GM21390 (cell line): ENCODE data around the gene LGI4.
"Not testable (repeated sequence)": the region's sequence is repeated elsewhere in the genome, so short reads cannot be mapped to it uniquely, and the experiment has no call there.

Experiments
- ATAC-seq: cut with Tn5 transposase; IDR thresholded peaks from one replicate; pipeline ENCODE4 v1.9.1; 2021; ENCODE audit not compliant: unreplicated experiment

Gene LGI4

DNA sequence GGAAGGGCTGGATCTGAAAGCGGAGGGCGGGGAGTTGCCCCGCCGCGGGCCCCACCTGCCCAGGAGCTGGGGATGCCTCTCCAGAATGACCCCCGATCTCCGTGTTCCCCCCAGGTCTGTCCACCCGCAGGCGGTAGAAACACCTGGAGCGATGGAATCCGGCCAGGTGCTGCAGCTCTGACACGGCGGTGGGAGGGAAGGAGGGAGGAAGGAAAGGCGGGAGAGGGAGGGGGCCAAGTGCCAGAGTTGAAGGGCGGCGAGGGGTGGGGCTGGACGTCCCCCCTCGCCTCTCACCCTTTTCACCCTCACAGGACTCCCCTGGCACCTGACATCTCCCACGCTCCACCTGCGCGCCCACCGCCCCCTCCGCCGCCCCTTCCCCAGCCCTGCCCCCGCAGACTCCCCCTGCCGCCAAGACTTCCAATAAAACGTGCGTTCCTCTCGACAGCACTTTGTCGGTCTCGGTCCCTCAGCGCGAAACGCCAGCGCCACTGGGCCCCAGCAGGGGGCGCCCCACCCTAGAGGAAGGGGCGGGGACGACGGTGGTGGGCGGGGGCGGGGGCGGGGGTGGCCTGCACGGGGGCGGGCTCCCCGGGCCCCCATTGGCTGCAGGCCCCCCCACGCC lies 7.9 kb upstream of the LGI4 start:
- ATAC-seq: no peak

DNA sequence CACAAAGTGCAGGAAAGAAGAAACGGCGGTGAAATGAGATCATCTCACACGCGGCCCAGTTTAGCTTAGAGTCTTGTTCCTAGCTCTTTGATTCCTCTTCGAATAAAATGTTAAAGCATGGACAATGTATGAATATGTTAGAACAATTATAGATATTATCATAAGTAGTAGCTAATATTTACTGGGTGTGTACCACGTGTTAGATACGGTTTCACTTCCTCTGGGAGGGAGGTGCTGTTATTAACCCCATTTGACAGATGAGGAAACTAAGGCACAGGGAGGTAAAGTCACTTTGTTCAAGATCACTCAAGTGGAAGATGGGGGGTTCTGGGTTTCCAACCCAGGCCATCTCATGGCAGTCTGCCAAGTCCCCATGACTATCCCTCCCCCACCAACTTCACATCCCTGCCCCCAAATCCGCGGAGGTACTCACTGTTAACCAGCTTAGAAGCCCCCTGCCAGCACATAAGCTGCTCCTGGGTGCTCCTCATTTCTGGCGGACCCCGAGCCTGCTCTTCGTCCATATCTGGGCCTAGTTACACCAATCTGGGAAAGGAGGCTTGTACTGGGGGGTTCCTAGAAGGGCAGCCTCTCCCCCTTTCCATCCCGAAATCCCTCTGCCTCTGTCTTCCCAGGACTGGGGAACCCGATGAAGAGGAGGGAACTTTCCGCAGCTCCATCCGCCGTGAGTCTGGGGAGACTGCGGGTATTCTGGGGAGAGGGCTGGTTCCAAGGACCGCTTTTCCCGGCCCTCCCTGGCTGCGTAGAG lies 7.2 kb upstream of the LGI4 start:
- ATAC-seq: no peak

- ATAC-seq: no peak
Observed at GRCh38 chr19:35140962-35141836, 6.3 kb upstream of the LGI4 start.

GRCh38 chr19:35140207-35140961 lies 5.5 kb upstream of the LGI4 start:
- no peak for ATAC-seq

DNA sequence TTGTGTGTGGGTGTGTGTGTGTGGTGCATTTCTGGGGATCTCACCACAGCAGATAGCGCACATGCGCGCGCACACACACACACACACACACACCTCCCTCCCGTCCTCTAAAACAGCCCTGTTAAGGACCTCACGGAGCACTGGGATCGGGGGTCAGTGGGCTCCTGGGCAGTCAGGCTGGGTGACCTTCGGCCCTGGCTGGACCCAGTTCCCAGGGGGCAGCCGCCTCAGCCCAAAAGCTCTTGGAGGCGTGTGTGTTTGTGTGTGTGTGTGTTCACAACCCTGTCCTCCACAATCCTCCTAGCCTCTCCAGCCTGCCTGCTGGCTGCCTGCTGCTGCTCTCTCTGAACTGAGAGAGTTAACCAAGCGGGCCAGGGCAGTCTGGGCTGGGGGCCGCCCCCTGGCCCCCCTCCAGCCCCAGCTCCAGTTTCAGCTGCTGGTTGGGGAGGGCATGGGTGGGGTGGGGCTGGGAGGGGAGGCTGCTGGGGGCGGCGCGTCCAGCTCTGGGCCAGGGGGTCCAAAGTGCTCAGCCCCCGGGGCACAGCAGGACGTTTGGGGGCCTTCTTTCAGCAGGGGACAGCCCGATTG lies 3.5 kb upstream of the LGI4 start, which contains the start of gene FXYD1:
TSS of gene FXYD1 (plus strand) at position 520 of the 588 bp plus-strand sequence. CDS start 1,256 bp downstream, outside the sequence.
- ATAC-seq: no peak

DNA sequence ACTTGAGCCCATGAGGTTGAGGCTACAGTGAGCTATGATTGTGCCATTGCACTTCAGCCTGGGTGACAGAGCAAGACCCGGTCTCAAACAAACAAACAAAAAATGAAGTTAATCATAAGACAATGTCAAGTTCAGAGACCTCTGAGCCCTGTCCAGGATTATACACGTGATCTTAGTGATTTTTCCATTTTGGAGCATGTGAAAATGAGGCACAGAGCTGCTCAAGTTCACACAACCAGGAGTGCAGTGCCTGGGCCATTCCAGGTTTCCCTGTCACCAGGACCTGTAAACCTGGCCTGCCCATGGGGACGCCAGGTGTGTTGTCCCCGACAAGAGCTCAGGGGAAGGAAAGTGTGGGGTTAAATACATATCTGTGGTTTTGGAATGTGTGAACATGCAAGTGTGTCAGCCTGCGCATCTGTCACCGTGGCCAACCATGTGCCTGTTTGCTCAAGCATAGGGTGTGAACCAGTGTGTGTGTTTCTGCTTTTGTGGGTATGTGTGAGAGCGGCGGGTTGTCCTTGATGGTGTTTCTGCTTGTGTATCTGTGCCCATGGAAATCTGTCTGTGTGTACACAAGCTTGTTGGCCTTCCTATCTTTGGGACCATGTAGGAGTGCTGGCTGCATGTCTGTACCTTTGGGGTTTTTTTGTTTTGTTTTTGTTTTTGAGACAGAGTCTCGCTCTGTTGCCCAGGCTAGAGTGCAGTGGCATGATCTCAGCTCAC lies 2.3 kb upstream of the LGI4 start:
- no peak for ATAC-seq

- no peak for ATAC-seq
Observed at GRCh38 chr19:35136231-35136630, 1.4 kb upstream of the LGI4 start.

DNA sequence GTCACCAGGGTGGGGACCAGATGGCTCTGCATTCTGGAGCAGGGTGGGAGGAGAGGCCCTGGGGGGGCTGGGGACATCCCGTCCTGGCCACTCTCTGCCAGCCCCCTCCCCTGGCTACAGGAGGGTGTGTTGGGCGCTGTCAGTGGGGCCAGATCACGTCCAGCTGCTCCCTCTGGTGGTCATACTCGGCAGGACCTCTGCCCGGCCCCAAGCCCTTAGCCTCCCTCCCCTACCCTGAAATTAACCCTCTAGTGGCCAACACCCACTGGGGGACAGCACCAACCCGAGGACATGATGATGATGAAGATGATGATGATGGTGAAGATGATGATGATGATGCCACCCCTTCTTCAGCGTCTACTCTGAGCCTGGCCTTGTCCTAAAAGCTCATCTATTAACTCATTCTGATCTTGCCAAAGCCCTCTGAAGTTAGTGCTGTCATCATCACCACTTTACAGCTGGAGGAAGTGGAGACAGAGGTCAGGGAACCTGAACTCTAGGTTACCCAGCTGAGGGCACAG lies 590 bp upstream of the LGI4 start:
- no peak for ATAC-seq

GRCh38 chr19:35133826-35134225 lies 1.0 kb downstream of the LGI4 start:
- ATAC-seq: no peak

DNA sequence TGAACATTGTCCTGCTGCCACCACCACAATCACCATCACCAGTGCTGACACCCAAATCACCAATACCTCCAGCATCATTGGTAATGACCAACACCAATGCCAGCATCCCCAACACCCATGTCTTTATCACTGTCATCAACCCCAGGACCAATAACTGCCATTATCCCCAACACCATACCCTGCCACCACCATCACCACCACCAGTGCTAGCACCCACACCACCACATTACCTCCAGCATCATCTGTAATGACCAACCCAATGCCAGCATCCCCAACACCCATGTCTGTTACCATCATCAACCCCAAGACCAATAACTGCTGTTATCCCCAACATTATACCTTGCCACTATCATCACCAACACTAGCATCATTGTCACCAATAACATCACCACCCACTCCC lies 2.6 kb downstream of the LGI4 start:
- ATAC-seq: no peak

DNA sequence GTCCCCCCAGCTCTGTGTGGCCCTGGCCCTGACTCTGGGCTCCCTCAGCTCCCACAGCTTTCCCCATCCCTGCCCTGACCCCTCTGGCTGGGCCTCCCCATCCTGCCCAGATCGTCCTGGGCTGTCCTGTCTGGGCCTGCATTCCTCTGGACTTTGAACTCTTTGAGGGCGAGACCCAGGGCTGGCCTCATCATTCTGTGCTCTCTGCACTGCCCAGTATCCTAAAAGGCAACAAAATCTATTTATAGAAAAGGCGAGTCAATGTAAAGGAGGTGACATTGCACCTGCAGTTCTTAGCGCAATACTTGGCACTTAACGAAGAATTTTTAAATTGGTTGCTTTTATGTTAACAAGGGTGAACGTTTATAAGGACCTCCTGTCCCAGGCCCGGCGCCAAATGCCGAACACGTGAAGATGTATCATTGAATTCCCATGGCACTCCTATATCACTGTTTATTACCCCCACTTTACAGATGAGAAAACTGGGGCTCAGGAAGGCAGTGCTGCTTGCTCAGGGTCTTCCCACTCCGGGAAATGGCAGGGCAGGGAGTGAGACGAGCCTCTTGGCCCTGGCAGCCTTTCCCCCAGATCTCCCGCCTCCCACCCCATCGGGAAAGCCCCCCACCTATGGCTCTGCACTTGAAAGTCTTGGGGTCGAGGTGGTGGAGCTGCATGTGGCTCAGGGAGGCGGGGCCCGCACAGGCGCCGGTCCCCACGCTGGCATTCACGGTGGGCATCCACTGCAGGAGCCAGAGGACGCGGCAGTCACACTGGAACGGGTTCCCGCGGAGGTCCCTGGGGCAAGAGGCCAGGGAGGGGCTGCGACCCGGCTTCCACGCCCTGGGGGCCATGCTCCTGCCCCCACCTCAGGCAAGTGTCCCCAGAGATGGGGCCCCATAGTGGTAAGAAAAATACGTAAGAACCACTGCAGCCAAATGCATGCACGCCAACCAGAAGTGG lies 3.8 kb downstream of the LGI4 start:
- ATAC-seq: no peak

GRCh38 chr19:35129724-35130274 lies 5.1 kb downstream of the LGI4 start:
- not testable (repeated sequence) for ATAC-seq

GRCh38 chr19:35128398-35129057 lies 6.3 kb downstream of the LGI4 start:
- ATAC-seq: no peak

GRCh38 chr19:35127871-35128270 lies 7.0 kb downstream of the LGI4 start:
- no peak for ATAC-seq

DNA sequence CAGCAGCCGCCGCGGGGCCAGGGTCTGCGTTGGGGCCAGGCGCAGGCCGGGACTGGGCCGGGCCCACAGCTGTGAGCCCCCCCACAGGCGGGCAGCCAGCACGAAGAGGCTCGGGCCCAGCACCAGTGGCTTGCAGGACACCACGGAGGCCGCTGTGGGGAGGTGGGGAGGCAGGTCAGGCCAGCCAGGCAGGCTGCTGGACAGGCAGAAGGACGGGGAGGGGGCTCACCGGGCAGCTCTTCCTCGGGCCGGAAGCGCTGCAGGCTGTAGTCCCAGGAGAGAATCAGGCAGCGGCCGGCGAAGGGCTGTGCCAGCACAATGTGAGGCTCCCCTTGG lies 8.3 kb downstream of the LGI4 start:
- no peak for ATAC-seq

GRCh38 chr19:35125749-35126623 lies 8.9 kb downstream of the LGI4 start:
- no peak for ATAC-seq

- ATAC-seq: no peak
Observed at GRCh38 chr19:35125270-35125717, 9.6 kb downstream of the LGI4 start.
